ENCODE results near the gene PROSER3. TPM values are rescaled to one million over a fixed set of nuclear protein-coding genes. Genes with fewer than 3 reads are reported as not detected.
"Not testable (repeated sequence)": the region's sequence is repeated elsewhere in the genome, so short reads cannot be mapped to it uniquely, and the experiment has no call there.

Gene PROSER3
- polyA plus RNA-seq, 3 donors from 2014 or later, result 1.2 to 7.8 (median 2.2) TPM

- Mint-ChIP-seq H3K9me3 (no peaks in the 10 kb centered on the region), H3K36me3 (no peaks in the 10 kb centered on the region), H3K27me3 (ENCODE audit: low read depth in 3 of 3) (peaks cover 3 to 8% (median 5%) of the 10 kb centered on the region in 3 donors), H3K27ac (no peak overlapping the region), H3K4me3 (no peak overlapping the region), H3K4me1 (peaks cover 0 to 4% of the 10 kb centered on the region in 2 donors)
- no peak for DNase-seq
These were observed 35.6 kb downstream of the PROSER3 start for GRCh38 chr19:35793381-35794165.

- H3K4me3 Mint-ChIP-seq; H3K27me3 Mint-ChIP-seq (ENCODE audit: low read depth in 3 of 3); H3K4me1 Mint-ChIP-seq; DNase-seq; H3K27ac Mint-ChIP-seq; H3K36me3 Mint-ChIP-seq; H3K9me3 Mint-ChIP-seq: not testable (repeated sequence)
These were observed 37.6 kb downstream of the PROSER3 start for GRCh38 chr19:35795564-35795963.

GRCh38 chr19:35796645-35797542 lies 38.9 kb downstream of the PROSER3 start:
- Mint-ChIP-seq H3K4me1 (peaks cover 0 to 6% of the 10 kb centered on the region in 2 donors), H3K4me3 (peak overlapping the region in 2 of 5 donors; percentile 21 to 44), H3K27me3 (ENCODE audit: low read depth in 3 of 3) (peaks cover 3 to 9% (median 5%) of the 10 kb centered on the region in 3 donors), H3K9me3 (no peaks in the 10 kb centered on the region), H3K27ac (no peak overlapping the region), H3K36me3 (no peaks in the 10 kb centered on the region)
- DNase-seq, result no peak

GRCh38 chr19:35797663-35798062 lies 39.7 kb downstream of the PROSER3 start:
- H3K4me3 Mint-ChIP-seq, result peak overlapping the region in 1 of 5 donors; percentile 21
- H3K27me3 Mint-ChIP-seq (ENCODE audit: low read depth in 3 of 3), result peaks cover 3 to 7% (median 5%) of the 10 kb centered on the region in 3 donors
- H3K4me1 Mint-ChIP-seq, result peaks cover 0 to 8% of the 10 kb centered on the region in 2 donors
- peak in 1 of 3 donors; percentile 8 for DNase-seq
- no peaks in the 10 kb centered on the region for H3K9me3 Mint-ChIP-seq
- H3K36me3 Mint-ChIP-seq, result no peaks in the 10 kb centered on the region
- peak overlapping the region in 1 of 6 donors; percentile 53 for H3K27ac Mint-ChIP-seq

- peaks cover 5 to 7% (median 5%) of the 10 kb centered on the region in 3 donors for H3K27me3 Mint-ChIP-seq (ENCODE audit: low read depth in 3 of 3)
- H3K4me1 Mint-ChIP-seq, result peaks cover 20 to 30% of the 10 kb centered on the region in 2 donors
- DNase-seq, result no peak
- H3K4me3 Mint-ChIP-seq, result peak overlapping the region in 1 of 5 donors; percentile 5
- H3K36me3 Mint-ChIP-seq, result no peaks in the 10 kb centered on the region
- no peaks in the 10 kb centered on the region for H3K9me3 Mint-ChIP-seq
- peak overlapping the region in 1 of 6 donors; percentile 6 for H3K27ac Mint-ChIP-seq
These were observed 43.9 kb downstream of the PROSER3 start for GRCh38 chr19:35801828-35802227.

GRCh38 chr19:35805526-35806102 lies 47.6 kb downstream of the PROSER3 start:
- Mint-ChIP-seq H3K36me3 (no peaks in the 10 kb centered on the region), H3K27ac (no peak overlapping the region), H3K4me1 (peaks cover 20 to 26% of the 10 kb centered on the region in 2 donors), H3K4me3 (no peak overlapping the region), H3K27me3 (ENCODE audit: low read depth in 3 of 3) (peaks cover 0 to 8% (median 2%) of the 10 kb centered on the region in 3 donors), H3K9me3 (no peaks in the 10 kb centered on the region)
- no peak for DNase-seq

GRCh38 chr19:35806597-35806996 lies 48.6 kb downstream of the PROSER3 start:
- no peak for DNase-seq
- Mint-ChIP-seq H3K4me1 (peaks cover 20 to 26% of the 10 kb centered on the region in 2 donors), H3K27ac (no peak overlapping the region), H3K27me3 (ENCODE audit: low read depth in 3 of 3) (peaks cover 0 to 8% (median 3%) of the 10 kb centered on the region in 3 donors), H3K36me3 (no peaks in the 10 kb centered on the region), H3K9me3 (no peaks in the 10 kb centered on the region), H3K4me3 (no peak overlapping the region)

DNA sequence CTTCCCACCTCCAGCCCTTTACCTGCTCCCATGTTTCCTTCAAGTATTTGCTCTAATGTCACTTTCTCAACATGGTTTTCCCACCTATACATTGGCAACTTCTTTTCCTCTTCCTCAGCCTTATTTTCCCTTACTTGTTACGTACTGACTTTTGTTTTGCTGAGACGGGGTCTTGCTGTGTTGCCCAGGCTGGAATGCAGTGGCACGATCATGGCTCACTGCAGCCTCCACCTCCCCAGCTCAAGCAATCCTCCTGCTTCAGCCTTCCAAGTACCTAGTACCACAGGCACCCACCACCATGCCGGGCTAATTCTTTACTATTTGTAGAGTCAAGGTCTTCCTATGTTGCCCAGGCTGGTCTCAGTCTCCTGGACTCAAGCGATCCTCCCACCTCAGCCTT lies 49.7 kb downstream of the PROSER3 start:
- peaks cover 0 to 8% (median 3%) of the 10 kb centered on the region in 3 donors for H3K27me3 Mint-ChIP-seq (ENCODE audit: low read depth in 3 of 3)
- H3K9me3 Mint-ChIP-seq, result no peaks in the 10 kb centered on the region
- peaks cover 20 to 22% of the 10 kb centered on the region in 2 donors for H3K4me1 Mint-ChIP-seq
- no peak overlapping the region for H3K27ac Mint-ChIP-seq
- no peak overlapping the region for H3K4me3 Mint-ChIP-seq
- DNase-seq, result no peak
- no peaks in the 10 kb centered on the region for H3K36me3 Mint-ChIP-seq

GRCh38 chr19:35811317-35812219 lies 53.6 kb downstream of the PROSER3 start:
- peaks cover 0 to 3% (median 0%) of the 10 kb centered on the region in 6 donors for H3K9me3 Mint-ChIP-seq
- DNase-seq, result no peak
- H3K27me3 Mint-ChIP-seq (ENCODE audit: low read depth in 3 of 3), result peaks cover 4 to 5% (median 4%) of the 10 kb centered on the region in 3 donors
- no peaks in the 10 kb centered on the region for H3K36me3 Mint-ChIP-seq
- no peak overlapping the region for H3K4me3 Mint-ChIP-seq
- H3K27ac Mint-ChIP-seq, result no peak overlapping the region
- H3K4me1 Mint-ChIP-seq, result no peaks in the 10 kb centered on the region

- DNase-seq, result no peak
- Mint-ChIP-seq H3K4me3 (no peak within 1 kb of the TSS), H3K27me3 (ENCODE audit: low read depth in 3 of 3) (peaks cover 3 to 7% (median 4%) of the 10 kb centered on the region in 3 donors), H3K4me1 (no peaks in the 10 kb centered on the region), H3K36me3 (no peaks in the 10 kb centered on the region), H3K9me3 (peaks cover 0 to 3% (median 0%) of the 10 kb centered on the region in 6 donors), H3K27ac (no peak within 1 kb of the TSS)
These were observed 54.5 kb downstream of the PROSER3 start, which contains the start of gene PRODH2 for GRCh38 chr19:35812220-35813042. Gene PRODH2, minus strand, starts transcription at chr19:35812845. Its CDS starts 40 bp downstream, at chr19:35812805.

GRCh38 chr19:35813043-35813890 lies 55.3 kb downstream of the PROSER3 start:
- Mint-ChIP-seq H3K27me3 (ENCODE audit: low read depth in 3 of 3) (peaks cover 3 to 13% (median 4%) of the 10 kb centered on the region in 3 donors), H3K4me1 (no peaks in the 10 kb centered on the region), H3K36me3 (no peaks in the 10 kb centered on the region), H3K27ac (no peak overlapping the region), H3K9me3 (peaks cover 0 to 3% (median 0%) of the 10 kb centered on the region in 6 donors), H3K4me3 (no peak overlapping the region)
- DNase-seq, result no peak

Measured in immature natural killer cell (primary cell).